ENCODE results near the gene CST3.
"Not testable (repeated sequence)": the region's sequence is repeated elsewhere in the genome, so short reads cannot be mapped to it uniquely, and the experiment has no call there.

CST3 gene, protein sequence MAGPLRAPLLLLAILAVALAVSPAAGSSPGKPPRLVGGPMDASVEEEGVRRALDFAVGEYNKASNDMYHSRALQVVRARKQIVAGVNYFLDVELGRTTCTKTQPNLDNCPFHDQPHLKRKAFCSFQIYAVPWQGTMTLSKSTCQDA

DNA sequence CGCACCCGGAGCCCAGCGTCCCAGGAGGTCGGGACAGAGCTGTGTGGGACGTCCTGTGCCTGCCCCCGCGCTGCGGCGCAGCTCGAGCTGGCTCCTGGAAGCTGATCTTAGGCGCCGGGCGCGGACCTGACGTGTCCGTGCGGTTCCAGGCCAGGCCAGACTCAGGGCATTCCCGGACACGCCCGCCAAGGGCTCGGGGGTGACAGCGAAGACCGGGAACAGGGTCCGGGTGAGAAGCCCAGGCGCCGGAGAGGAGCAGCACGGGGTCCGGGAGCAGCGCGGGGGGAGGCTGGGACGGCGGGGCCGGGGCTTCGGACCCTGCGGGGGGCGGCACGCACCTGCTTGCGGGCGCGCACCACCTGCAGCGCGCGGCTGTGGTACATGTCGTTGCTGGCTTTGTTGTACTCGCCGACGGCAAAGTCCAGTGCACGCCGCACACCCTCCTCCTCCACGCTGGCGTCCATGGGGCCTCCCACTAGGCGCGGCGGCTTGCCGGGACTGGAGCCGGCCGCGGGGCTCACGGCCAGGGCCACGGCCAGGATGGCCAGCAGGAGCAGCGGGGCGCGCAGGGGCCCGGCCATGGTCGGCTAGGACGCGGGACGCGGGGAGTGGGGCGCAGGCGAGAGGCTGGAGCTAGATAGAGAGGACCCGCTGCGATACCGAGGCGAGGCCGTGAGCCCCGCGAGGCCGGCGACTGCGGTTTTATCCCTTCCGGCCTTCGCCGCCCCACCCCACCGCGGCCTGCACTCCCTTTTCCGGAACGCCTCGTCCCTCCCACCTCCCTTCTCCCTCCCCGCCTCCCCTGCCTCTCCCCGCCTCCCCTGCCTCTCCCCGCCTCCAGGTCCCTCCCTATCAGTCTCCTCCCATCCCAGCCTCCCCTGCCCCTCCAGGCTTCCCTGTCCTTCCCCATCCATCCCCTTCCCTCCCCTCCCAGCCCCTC lies at the start of gene CST3:
Gene CST3, minus strand, starts transcription at position 674 of the 940 bp plus-strand sequence. Its CDS starts 93 bp downstream, at position 581.
- in situ Hi-C loops (cut with HindIII; ENCODE audit: low sequenced_read_pairs): no loop called here

DNA sequence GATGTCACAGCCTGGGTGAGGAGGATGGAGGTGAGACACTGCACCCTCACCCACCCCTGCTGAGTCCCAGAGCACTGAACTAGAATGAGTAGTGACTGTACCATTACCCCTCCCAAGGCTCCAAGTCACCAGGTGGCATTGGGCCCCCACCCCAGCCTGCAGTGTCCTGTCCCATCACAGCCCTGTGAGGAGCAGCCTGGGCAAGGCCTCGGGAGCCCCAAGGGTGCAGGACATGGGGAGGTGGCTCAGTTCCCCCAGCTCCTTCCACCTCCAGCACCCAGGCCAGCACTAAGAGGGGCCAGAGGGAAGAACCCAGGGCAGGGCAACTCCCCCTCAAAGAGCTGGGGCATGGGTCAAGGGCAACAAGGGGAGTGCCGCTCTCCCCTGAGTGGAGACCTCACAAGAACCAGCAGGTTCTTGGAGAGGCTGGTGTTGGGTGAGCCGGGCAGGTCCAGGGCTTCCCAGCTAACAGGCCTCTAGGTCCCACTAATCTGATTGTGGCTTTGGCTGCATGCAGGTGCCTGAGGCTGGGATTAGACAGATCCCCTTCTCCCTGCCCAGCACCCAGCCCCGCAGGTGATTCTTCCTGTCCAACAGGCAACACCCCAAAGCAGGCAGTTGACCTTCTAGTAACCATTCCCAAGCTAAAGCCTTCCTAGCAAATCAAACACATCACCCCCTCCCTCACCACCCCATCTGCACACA lies 48.4 kb upstream of the CST3 start:
- in situ Hi-C loops (cut with HindIII; ENCODE audit: low sequenced_read_pairs): no loop called here

DNA sequence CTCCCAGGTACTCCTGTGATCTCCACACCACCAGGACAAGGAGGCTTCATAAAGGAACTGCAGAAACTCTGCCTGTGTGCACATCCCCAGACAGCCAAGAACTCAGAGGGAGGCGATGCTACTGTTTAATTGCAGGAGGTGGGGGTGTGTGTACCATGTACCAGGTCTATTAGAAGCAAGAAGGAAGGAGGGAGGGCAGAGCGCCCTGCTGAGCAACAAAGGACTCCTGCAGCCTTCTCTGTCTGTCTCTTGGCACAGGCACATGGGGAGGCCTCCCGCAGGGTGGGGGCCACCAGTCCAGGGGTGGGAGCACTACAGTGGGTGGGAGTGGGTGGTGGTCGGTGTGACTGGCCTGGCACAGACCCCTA lies 47.8 kb upstream of the CST3 start:
- in situ Hi-C loops (cut with HindIII; ENCODE audit: low sequenced_read_pairs): not testable (repeated sequence)

DNA sequence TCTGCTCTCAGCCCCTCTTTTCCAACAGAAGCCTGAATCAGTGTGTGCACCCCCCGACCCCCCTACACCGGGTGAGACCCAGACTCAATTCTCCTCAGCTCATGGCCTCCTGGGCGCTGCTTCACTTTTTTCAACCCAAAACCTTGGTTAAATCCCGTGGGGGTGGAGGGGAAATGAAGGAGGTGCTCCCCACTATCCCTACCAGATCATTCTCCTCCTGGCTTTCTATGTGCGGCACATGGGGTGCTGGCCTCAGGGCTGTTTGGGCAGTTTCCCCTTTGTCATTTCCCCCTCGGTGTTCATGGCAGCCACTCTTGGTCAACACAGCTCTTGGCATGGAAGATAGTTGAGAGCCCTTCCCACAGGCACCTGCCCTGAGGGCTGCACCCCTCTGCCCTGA lies 46.5 kb upstream of the CST3 start:
- in situ Hi-C loops (cut with HindIII; ENCODE audit: low sequenced_read_pairs): no loop called here

DNA sequence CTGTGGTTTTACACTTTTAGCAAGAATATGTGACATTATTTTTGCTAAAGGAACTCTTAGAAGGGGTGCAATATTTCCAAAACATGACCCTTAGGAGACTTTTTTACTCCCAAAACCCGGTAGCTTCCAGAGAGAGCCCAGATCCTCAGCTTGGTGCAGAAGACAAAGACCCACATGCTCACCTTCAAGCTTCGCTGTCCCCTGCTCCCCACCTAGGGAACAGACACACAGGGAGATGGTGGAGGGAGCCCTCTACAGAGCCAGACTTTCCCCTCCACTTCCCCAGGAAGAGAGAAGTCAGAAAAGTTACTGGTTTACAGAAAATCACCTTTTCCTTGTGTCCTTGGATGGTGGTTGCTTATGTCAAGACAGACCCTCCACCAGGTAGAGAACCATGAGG lies 46.1 kb upstream of the CST3 start:
- in situ Hi-C loops (cut with HindIII; ENCODE audit: low sequenced_read_pairs): no loop called here

DNA sequence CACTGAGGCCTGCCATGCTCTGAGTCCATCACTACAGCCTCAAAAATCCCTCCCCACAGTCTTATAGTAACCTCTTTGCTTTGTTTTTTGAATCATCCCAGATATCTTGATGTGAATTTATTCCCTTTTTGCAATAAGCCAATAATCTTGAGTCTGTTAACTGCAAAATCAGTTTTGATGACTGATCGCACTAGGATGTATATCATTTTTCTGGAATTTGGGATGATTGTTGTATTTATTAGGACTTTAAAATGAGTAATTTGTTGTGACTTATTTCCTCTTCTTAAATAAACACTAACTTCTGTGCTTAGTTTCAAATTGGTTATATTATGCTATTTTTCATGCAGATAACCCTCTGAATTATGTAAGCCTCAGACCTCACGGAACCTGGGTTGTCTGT lies 45.5 kb upstream of the CST3 start:
- in situ Hi-C loops (cut with HindIII; ENCODE audit: low sequenced_read_pairs): no loop called here

DNA sequence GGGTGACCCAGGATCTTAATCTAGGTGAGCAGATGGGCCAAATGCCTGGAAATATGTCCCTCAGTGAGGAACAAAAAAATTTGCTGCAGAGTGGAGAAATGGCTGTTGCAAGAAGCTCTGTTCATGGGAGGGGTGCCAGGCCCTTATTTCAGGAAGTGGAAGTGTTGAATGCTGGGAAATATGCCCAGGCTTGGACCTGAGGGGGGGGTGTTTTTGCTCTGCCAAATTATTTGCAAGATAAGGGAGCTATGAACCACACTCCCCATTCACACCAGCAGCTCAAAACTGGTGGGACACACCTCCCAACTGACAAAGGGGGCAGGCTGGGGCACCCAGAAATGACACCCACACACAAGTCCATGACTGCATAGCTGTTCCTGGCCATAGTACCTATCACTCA lies 42.4 kb upstream of the CST3 start:
- in situ Hi-C loops (cut with HindIII; ENCODE audit: low sequenced_read_pairs): no loop called here

DNA sequence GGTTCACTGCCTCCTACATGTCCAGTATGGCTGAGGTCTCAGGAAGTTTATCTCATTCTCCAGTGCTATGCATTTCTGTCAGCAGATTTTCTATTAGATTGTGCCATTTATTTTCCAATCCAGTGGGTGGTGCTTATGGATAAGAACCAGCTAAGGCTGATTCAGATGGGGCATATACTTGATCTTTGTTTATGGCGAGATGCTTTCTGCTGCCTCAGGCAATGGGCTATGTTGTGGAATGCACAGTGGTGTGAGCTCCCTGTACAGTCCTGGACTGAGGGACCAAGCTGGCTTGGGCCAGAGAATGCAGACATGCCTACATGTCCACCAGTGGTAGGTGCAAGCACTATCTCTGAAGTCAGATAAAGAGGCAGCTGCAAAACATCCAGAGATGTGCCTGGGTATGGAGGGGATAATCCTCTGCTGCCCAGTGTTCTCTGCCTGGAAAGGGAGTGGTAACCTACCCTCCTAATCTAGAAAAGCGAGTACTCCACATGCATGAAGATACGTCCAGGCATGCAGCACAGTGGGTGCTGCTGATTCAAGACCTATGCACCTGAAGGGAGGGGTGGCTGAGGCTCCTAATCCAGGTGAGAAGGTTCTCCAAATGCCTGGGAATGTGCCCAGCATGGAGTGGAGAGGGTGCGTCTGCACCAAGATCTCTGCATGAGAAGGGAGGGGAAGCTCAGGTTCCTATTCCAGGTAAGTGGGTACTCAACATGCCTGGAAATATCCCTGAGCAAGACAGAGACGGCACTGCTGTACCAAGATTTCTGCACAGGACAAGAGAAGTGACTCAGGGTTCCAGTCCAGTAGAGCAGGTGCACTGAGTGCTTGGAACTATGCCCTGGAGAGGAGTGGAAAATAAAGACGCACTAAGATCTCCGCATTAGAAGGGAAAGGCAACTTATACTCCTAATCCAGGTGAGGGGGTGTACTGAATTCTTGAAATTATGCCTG lies 41.7 kb upstream of the CST3 start:
- in situ Hi-C loops (cut with HindIII; ENCODE audit: low sequenced_read_pairs): no loop called here

DNA sequence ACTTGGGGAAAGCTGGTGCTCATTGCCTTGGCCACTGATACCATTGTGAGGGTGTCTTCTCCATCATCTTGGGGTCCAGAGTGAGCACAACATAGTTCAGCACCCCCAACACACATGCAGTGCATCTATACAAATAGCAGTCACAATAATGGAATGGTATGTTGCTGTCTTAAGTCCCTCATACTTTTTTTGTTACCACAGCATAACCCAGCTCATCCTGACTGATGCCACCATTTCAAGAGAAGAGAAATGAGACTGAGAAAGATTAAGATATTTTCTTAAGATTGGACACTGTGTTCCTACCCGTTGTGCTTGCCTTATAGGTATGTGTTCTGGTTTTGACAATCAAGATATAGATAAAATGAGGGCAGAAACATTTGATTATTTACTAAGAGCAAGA lies 35.5 kb upstream of the CST3 start:
- in situ Hi-C loops (cut with HindIII; ENCODE audit: low sequenced_read_pairs): no loop called here

DNA sequence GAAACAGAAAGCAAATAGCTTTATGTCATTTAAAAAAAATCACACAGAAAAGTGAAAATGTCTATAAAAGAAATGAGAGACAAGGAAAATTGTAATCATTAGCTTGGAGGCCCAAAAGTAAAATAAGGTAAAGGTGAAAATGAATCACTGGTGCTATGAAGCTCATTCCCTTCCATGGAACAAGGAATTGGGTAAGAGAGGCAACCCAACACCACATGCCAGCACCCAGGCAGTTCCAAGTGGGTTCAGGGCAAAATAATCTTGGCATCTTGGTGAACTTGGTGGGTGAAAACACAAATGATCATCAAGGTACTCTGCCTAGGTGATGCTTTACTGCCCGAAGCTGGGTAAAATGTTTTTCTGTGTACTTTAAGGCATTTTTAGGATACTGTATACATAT lies 34.4 kb upstream of the CST3 start:
- in situ Hi-C loops (cut with HindIII; ENCODE audit: low sequenced_read_pairs): no loop called here

DNA sequence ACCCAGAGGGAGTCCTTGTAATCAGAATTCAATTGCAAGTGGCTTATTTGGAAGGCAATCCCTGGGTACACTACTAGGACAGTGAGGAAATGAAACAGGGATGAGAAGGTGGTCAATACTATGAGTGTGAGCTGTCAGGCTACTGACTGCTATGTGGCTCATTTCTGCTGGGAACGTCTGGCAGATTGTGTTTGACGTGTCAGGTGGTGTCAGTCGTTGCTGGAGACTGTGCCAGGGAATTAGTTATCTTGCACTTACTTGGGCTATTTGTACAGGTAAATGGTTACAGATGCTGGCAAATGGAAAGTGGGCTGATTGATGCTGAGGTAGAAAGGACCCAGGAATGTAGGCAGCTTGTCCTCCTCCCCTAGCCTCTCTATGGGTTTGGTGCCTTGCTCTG lies 33.7 kb upstream of the CST3 start:
- in situ Hi-C loops (cut with HindIII; ENCODE audit: low sequenced_read_pairs): no loop called here

DNA sequence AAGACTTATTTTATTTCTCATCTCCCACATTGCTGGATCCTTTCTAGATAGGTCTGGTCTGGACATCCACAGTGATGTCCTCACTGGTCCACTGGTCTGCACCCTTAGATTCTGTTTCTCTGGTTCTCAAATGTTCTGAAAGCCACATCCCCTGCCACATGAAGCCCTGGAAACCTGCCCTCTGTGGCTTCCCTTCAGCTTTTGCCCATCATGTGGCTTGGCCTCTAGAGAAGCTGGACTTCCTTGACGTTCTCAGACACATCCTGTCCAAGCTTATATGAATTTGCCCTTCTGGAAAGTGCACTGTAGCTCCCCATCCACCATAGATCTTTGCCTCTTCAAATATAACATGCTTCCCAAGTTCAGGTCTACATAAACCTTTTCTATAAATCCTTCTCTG lies 32.6 kb upstream of the CST3 start:
- in situ Hi-C loops (cut with HindIII; ENCODE audit: low sequenced_read_pairs): no loop called here

DNA sequence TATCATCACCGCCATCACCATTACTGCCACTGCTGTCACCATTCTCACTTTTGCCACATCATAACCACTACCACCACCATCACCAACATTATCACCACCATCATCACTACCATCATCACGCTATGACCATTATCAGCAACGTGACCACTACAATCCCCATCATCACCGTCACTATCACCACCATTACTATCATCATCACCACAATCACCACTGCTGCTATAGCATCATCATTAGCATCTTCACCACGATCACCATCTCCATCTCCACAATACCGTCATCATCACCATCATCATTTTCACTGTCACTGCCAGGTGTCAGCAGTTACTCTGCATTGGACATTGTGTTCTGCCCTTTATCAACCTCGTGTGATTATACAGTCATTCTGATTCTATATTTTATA lies 32.1 kb upstream of the CST3 start:
- in situ Hi-C loops (cut with HindIII; ENCODE audit: low sequenced_read_pairs): no loop called here

DNA sequence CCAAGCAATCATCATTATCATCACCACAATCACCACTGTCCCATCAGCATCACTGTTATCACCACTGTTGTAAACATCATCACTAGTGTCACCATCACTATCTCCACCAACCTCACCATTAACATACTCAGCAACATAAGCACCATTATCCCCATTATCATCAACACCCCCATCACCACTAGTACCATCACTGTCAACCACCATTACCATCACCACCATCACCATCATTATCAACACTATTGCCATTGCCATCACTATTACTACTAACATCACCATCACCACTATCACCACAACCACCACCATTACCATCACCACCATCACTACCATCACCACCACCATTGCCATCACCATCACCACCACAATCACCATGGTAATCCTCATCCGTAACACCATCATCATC lies 31.6 kb upstream of the CST3 start:
- in situ Hi-C loops (cut with HindIII; ENCODE audit: low sequenced_read_pairs): no loop called here

DNA sequence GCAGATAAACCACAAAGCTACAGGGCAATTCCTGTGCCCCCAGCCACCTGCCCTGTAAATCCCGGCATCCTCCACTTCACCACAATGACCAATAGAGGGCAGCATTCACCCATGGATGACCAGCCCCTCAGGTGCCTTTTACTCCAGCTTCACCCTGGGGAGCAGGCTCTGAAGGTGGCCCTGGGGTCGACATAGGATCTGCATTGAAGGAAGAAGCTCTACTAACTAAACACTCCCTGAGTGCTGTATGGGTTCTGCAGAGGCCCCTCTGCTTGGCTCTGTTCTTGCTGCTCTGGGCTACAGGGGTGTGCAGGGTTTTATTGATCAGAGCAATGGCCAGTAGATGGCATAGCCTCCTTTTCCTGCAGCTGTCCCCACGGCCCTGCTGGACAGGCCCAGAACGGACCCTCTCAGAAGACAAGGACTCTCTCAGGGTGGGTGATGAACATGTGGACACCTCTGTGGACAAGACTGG lies 30.8 kb upstream of the CST3 start:
- in situ Hi-C loops (cut with HindIII; ENCODE audit: low sequenced_read_pairs): no loop called here

DNA sequence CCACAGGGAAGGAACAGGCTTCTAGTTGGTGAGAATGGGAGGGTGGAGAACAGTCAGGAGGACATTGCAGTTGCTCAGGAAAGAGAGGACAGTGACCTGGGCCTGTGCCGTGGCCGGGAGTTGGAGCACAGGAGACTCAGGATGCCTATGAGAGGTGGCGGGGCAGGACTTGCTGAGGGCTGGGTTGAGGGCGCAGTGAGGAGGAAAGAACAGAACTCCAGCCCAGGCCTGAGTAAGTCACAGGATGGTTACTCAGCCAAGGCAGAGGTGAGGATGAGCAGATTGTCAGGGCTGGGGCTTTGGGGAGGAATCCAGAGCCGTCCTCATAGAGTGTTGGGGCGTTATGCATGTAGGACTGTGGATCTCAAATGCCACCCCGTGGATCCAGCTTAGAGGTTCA lies 29.9 kb upstream of the CST3 start:
- in situ Hi-C loops (cut with HindIII; ENCODE audit: low sequenced_read_pairs): no loop called here

DNA sequence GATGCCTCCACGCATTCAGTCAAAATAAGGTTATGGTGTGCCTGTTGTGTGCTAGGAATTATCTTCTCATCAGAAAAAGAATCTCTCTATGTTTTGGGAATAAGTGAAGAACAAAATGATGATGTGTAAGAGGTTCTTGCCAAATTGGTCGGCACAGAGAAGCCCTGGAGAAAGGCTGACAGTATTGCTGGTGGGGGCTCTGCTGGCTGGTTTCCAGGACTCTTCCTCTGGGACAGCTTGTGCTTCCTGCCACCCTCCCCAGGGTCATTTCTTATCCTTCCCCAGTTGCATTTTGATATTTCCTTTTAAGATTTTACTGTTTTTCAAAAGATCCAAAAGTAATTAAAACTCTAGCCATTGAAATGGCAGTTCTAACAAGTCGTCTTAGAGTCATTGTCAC lies 28.9 kb upstream of the CST3 start:
- in situ Hi-C loops (cut with HindIII; ENCODE audit: low sequenced_read_pairs): no loop called here

DNA sequence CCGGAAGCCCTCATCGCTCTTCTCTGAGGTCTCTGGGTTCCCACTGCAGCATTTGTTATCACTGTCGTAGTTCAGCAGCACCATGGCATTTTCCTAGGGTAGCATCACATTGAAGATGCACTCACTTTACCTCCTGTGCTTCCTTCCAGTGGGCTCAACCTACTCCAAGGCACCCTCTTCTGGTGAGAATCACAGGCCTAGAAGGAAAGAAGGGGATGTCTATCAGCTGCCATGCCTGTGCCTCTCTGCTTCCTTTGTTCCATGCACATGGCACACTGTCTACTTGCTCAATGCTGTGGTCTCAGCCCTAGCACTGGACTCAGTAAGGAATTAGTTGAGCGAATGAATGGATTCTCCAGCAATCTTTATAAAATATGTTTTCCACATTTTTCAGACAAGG lies 28.4 kb upstream of the CST3 start:
- in situ Hi-C loops (cut with HindIII; ENCODE audit: low sequenced_read_pairs): no loop called here

DNA sequence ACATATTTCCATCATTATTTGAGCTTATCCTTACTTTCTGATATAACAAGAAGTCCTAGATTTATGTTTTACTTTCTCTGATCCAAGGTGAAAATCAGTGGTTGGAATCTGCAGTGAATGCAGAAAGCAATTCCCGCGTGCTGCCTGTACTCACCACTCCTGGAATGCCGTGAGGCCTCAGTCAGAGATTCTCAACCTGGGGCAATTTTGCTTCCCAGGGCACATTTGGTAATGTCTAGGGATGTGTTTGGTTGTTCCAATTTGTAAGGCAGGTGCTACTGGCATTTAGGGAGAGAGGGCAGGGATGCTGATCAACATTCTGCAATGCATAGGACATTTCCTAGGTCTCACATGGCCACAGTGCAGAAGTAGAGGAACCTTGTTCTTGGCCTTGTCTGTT lies 27.2 kb upstream of the CST3 start:
- in situ Hi-C loops (cut with HindIII; ENCODE audit: low sequenced_read_pairs): no loop called here

DNA sequence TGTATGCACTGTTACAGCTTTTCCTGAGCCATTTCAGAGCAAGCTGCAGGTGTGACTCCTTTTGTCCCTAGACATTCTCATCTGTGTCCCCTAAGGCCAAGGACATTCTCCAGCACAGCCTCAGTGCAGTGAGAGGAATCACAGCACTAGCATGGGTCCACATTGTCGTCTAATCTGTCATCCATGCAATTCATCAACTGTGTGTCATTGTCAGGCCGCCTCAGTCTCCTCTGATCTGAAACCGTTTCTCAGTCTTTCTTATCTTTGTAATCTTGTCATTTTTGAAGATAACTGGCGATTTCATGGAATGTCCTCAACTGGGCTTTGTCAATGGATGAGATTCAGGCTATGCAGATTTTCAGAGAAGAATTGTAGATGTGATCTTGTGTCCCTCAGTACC lies 26.3 kb upstream of the CST3 start:
- in situ Hi-C loops (cut with HindIII; ENCODE audit: low sequenced_read_pairs): not testable (repeated sequence)

DNA sequence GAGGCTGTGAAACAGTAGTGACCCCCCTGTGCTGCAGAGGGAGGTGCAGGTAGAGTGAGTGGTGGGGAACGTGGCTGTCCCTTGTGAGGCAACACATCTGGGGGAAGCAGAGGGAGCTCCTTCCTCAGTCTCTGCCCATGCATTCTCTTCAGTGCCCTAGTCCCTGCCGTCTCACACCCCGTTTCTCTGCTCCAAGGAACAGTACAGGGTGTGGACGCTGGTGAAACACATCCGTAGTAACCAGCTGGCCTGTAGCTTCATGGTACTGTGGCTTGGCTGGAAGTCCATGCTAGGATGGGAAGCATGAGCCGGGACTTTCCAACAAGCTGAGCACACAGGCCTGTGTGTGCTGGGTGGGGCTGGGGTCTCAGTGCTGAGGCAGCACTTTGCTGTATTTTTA lies 25.4 kb upstream of the CST3 start:
- in situ Hi-C loops (cut with HindIII; ENCODE audit: low sequenced_read_pairs): no loop called here
